K562 (cell line): ENCODE data around the gene RGS14.

ENCODE experiments used
- MTA3 ChIP-seq: fragments of 450-650 bp; formaldehyde crosslinking; IDR thresholded peaks from 2 replicates; pipeline ENCODE4 v1.6.1; 2017; ENCODE audit warnings: mild to moderate bottlenecking, borderline replicate concordance
- PHF21A ChIP-seq: fragments of 450-650 bp; IDR thresholded peaks from 2 replicates; pipeline ENCODE4 v1.6.1; 2017; ENCODE audit warnings: low read depth, borderline replicate concordance
- SETDB1 ChIP-seq: IDR thresholded peaks from one replicate; pipeline ENCODE4 v1.6.1; 2012; ENCODE audit warnings: low read length, control low read depth, inconsistent platforms
- SMARCC2 ChIP-seq: fragments of 450-650 bp; IDR thresholded peaks from 2 replicates; pipeline ENCODE4 v1.6.1; 2017; ENCODE audit warnings: antibody characterized with exemption, moderate library complexity, mild to moderate bottlenecking, low read depth
- TF ChIP-seq, protein P1 (sequence below): sonication (generic); formaldehyde crosslinking; IDR thresholded peaks from 2 replicates; pipeline ENCODE4 v1.4.0; 2020; ENCODE audit warnings: mild to moderate bottlenecking, missing genetic modification reagents
- TF ChIP-seq, protein P2 (sequence below), 3 experiments: IDR thresholded peaks in 2 of 3; conservative IDR thresholded peaks in 1 of 3; 2 replicates each; pipeline ENCODE4 v1.5.1; 2011 to 2012; ENCODE audit warnings: low read length in 3 of 3, mild to moderate bottlenecking in 3 of 3, control low read depth in 2 of 3, improper control_type of control experiment in 1 of 3, inconsistent platforms in 1 of 3, low read depth in 1 of 3, mixed read lengths in 1 of 3, moderate library complexity in 1 of 3; ENCODE audit not compliant: insufficient read depth in 2 of 3
- TF ChIP-seq, protein P3 (sequence below): sonication (generic); formaldehyde crosslinking; IDR thresholded peaks from 2 replicates; pipeline ENCODE4 v1.9.0; 2022; ENCODE audit warnings: mild to moderate bottlenecking, missing genetic modification reagents

DNA sequence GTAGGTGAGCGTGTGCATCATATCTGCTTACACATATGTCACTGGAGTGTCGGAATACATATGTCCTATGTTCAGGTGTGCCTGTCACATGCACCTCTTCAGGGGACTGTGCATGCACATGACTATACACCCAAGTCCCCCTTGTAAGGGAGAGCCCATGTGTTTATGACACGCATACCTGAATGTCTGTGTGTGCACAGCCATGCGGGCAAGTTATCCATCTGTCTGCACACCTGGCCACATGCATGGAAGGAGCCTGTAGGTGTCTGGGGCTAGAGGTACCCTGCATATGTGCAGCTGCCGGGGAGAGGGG lies 622 bp upstream of the RGS14 start:
- TF ChIP-seq, protein P1, sequence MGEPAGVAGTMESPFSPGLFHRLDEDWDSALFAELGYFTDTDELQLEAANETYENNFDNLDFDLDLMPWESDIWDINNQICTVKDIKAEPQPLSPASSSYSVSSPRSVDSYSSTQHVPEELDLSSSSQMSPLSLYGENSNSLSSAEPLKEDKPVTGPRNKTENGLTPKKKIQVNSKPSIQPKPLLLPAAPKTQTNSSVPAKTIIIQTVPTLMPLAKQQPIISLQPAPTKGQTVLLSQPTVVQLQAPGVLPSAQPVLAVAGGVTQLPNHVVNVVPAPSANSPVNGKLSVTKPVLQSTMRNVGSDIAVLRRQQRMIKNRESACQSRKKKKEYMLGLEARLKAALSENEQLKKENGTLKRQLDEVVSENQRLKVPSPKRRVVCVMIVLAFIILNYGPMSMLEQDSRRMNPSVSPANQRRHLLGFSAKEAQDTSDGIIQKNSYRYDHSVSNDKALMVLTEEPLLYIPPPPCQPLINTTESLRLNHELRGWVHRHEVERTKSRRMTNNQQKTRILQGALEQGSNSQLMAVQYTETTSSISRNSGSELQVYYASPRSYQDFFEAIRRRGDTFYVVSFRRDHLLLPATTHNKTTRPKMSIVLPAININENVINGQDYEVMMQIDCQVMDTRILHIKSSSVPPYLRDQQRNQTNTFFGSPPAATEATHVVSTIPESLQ (CRISPR knock-in tag) = no peak
- TF ChIP-seq MTA3 (no peak), SETDB1 (no peak), SMARCC2 (no peak), PHF21A (no peak)
- TF ChIP-seq, protein P2, sequence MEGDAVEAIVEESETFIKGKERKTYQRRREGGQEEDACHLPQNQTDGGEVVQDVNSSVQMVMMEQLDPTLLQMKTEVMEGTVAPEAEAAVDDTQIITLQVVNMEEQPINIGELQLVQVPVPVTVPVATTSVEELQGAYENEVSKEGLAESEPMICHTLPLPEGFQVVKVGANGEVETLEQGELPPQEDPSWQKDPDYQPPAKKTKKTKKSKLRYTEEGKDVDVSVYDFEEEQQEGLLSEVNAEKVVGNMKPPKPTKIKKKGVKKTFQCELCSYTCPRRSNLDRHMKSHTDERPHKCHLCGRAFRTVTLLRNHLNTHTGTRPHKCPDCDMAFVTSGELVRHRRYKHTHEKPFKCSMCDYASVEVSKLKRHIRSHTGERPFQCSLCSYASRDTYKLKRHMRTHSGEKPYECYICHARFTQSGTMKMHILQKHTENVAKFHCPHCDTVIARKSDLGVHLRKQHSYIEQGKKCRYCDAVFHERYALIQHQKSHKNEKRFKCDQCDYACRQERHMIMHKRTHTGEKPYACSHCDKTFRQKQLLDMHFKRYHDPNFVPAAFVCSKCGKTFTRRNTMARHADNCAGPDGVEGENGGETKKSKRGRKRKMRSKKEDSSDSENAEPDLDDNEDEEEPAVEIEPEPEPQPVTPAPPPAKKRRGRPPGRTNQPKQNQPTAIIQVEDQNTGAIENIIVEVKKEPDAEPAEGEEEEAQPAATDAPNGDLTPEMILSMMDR (IDR thresholded peaks at IDR 0.05 in 2 of 3, conservative IDR thresholded peaks at IDR 0.05 in 1 of 3; ENCODE audit: insufficient read depth in 2 of 3, low read depth in 1 of 3, low read length in 3 of 3) = no peak
- TF ChIP-seq, protein P3, sequence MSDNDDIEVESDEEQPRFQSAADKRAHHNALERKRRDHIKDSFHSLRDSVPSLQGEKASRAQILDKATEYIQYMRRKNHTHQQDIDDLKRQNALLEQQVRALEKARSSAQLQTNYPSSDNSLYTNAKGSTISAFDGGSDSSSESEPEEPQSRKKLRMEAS (CRISPR knock-in tag) = no peak
